CD4-positive, alpha-beta T cell treated with Interleukin-17A for 4 hours (primary cell): ENCODE data around the gene MCAT.
"Not testable (repeated sequence)": the region's sequence is repeated elsewhere in the genome, so short reads cannot be mapped to it uniquely, and the experiment has no call there.

Experiments used
- DNase-seq: peaks from one replicate; pipeline ENCODE4 v3.0.0-alpha.2; 2020; ENCODE audit warnings: mixed read lengths

The MCAT gene

DNA sequence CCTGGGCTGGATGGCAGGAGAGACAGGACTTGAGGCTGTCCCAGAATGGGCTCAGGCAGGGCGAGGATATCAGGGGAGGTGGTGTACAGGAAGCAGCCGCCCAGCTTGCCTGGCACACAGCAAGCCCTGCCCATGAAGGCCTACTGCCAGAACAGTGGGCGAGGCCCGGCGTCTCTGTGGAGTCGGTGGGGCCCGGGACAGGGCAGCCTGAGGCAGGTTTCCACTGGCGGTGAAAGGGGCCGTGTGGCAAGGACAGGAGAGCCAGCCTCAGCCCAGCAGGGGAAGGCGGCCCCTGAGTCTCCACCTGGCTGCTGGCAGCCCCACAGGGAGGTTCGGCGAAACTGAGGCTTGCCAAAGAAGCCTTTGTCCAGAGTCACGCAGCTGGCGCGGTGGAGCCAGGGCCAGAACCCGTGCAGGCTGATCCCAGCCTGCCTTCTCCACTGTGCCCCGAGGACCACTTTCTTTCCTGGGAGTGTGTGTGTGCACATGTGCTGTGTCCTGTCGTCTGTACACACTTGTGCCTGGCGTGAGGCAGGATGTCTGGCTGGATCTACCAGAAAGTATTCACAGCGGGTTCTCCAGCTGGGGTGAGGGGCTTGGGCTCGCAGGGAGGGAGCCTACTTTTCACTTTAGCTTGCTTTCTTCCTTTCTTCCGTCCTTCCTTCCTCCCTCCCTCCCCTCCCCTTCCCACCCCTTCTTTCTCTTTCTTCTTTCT lies 9.3 kb upstream of the MCAT start:
- peak; percentile 77 for DNase-seq

DNA sequence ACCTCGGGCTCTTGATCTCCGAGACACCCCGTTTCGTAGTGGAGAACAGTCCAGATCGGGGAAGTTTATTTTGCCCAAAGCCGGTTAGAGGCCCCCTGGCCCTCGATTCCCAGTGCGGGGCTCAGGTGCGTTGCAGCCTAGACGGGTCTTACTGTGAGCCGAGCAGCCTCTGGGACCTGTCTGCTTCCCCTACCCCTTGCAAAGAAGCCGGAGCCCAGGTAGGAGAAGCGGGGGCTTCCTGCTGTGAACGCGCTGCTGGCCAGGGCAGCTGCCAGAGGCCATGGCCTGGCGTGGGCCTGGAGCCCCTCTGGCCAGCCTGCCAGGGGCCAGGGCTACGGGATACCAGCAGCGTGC lies 8.8 kb upstream of the MCAT start:
- DNase-seq, result no peak

DNA sequence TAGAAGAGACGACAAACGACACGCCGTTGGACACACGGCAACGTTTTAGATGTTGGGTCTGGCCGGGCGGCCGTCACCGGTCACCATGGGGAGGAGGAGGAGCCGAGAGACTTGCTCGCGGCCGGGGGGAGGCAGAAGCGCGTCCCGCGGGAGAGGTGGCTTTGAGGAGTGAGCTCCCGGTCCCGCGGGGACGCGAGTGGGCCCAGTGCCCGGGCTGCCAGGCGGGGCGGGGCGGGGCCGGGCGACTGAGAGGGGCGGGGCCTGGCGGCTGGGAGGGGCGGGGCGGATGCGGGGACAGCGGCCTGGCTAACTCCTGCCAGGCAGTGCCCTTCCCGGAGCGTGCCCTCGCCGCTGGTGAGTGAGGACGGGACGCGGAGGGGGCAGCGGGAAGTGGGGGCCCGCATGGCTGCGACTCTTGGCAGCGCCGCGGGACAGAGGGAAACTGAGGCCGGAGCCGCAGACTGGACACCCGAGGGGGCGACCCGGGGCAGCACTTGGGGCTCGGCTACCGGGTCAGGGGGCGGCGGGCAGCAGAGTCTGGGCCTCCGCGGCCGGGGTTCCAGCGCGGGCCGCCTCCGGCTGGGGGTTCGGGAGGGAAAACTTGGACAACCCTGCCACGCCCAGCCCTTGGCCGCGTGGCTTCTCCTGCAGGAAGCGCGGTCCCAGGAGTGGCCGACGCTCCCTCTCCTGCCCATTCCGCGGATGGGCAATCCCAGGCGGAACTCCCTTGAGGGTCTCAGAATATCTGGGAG lies 8.2 kb upstream of the MCAT start, which contains the start of gene TSPO:
Gene TSPO (plus strand): TSS at position 309 of the 752 bp plus-strand sequence. CDS start 7,680 bp downstream, outside the sequence.
- DNase-seq, result peak; percentile 82

DNA sequence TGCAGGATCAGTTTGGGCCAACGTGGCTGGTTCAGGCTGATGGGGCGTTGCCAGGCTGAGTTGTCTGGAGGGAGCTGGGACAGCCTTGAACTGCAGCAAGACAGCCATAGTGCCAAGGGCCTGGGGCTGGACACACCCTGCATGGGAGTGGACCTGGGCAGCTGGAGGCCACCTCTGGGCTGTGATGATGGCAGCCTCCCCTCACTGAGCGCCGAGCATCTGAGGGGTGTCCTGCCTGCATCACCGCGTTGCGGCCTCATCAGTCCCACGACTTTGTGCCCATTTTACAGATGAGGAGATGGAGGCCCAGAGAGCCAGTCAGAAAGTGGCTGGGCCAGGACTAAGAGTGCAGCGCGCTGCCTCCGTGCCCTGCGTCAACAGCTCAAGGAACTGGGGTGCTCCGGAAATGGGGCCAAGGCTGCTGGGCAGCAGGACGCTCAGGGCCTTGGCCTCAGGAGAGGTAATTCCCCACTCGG lies 7.6 kb upstream of the MCAT start:
- no peak for DNase-seq

DNA sequence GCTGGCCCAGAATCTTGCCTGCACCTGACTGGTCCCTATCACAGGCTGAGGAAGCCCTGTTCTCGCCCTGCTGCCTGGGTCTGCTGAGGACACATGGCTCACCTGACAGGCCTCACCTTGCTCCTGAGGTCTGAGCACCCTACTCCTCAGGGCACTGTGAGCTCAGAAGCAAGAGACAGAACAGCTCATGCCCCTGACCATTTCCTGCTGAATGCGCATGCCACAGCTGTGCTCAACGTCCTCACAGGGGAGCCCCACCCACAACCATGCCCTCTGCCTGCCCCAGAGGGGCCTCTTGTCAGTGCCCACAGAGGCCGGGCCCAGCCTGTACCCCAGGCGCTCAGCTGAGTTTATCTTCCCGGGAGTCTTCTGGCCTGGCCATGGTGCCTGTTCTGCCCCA lies 5.4 kb upstream of the MCAT start:
- no peak for DNase-seq

DNA sequence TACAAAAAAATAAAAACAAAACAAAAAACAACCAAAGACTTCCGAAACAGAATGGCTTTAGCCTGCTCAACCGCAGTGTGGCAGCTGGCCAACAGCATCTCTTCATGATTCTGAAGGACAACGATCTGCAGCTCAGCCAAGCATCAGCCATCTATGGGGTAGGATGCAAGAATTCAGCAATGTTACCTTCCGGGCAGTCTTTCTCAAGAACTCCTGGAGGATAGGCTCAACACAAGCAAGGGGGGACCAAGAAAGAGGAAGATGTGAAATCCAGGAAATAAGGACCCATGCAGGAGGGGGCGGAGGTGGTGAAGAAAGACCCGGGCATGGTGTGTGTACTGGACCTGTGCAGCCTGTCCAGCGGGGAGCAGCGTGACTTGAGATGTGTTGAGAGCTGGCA lies 4.6 kb upstream of the MCAT start:
- DNase-seq, result no peak

DNA sequence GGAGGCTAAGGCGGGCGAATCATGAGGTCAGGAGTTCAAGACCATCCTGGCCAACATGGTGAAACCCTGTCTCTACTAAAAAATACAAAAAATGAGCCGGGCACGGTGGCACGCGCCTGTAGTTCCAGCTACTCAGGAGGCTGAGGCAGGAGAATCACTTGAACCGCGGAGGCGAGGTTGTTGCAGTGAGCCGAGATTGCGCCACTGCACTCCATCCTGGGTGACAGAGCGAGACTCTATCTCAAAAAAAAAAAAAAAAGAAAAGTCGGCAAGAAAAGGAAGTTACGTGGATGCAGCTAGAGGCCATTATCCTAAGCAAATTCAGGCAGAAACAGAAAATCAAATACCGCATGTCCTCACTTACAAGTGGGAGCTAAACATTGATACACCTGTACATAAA lies 3.1 kb upstream of the MCAT start:
- DNase-seq, result not testable (repeated sequence)

DNA sequence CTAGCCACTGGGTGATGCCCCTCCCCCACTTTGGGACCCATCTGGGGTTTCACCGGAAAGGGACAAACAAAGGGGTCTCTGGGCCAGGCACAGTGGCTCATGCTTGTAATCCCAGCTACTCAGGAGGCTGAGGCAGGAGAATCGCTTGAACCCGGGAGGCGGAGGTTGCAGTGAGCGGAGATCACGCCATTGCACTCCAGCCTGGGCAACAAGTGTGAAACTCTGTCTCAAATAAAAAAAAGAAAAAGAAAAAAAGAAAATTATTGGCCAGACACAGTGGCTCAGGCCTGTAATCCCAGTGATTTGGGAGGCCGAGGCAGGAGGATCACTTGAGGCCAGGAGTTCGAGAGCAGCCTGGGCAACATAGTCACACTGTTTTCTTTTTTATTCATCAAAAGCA lies 2.2 kb upstream of the MCAT start:
- not testable (repeated sequence) for DNase-seq

DNA sequence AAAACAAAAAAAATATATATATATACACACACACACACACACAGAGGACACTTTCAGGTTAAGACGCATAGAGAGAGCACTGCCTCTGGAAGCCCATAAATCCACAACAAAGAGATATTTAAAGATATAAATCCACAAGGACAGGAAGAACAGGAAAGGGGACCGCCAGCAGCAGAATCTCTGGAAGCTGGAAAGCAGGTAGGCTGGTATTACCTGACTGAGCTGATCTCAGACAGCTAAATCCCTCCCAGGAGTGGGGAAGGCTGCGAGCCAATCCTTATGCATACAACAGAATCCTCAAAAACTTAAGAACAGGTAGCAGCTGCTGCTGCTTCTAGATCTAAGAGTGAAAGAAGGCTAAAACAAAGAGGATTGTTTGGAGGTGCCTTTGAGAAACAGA lies 1.8 kb upstream of the MCAT start:
- no peak for DNase-seq

DNA sequence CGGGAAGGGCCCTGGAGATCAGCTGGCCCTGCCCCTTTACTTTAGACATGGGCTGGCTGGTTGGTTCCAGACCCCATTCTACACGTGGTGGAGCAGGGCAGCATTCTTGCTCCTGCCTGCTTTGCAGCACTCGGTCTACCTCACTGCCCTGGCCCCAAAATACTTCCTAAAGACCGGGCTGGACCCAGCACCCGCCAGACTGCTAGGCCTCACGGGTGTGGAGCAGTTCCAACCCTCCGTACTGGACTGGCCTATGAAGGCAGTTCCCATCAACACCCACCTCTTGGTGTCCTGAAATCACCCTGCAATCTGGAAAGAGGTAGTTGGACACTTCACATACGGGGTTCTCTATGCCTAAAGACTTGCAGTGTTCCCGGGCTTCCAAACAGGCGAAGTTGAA lies 6.4 kb downstream of the MCAT start:
- no peak for DNase-seq

DNA sequence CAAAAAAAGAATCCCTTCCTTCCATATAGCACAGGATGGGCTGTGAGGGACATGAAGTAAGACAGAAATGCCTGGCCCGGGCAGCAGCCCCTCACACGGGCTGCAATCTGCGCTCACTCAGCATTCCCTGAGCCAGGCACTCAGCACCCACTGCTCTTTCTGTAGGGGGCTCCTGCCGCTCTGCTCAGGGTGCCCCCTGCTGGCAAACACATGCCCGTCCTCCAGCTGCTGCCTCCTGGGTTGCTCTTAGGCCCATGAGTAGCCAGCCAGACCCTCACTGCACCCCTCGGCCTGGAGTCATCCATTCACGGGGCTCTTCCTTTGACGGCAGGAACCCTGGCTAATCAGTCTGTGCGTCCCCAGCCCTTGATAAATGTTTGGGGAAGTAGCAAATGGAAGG lies 6.9 kb downstream of the MCAT start:
- DNase-seq, result peak; percentile 65

DNA sequence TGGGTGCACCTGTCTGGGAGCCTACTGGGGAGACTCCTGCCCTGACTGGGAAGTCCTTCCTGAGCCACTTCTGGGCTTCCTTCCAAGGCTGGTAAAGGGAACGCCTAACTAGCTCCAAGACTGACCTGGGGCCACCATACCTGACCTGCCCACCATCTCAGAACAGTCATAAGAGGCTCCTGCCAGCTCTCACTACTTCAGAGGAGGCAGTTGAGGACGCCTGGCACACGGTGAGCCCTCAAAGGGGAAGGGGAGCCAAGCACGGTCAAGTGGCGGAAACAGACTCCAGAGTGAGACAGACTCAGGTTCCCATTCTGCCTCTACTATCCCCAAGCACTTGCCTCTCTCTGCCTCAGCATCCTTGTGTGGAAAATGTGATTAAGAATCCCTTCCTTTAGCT lies 7.6 kb downstream of the MCAT start:
- DNase-seq, result no peak

DNA sequence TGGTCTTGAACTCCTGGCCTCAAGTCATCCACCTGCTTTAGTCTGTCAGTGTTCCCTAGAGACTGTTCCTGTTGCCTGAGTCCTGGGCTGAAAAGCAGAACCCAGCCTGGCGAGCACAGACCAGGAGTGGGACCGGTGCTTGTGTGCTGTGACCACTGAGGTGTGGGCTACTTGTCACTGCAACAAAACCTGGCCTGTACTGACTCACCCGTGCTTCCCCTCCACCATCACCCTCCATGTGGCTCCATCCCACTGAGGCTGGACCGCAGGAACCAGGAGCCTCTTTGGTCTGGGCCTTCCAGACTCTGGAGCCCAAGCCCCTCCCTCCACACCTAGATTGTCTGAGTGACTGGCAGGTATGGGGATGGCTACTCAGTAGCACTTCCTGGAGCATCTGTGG lies 8.6 kb downstream of the MCAT start:
- DNase-seq, result no peak

DNA sequence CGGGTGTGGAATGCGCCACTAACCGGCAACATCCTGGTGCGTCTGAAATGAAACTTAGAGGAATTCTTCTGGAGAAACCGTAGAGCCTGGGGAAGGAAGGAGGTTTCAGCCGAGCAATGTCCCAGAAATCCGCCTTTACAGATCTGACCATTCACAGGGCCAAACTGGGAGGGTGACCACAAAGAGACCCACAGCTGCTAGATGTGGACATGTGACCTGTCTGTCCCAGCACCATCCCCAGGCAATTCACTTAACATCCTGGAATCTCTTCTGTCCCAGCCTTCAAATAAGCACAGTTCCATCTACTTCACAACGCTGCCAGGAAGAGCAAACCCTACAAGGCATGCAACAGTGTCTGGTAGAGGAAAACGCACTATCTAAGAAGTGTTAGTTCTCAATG lies 9.8 kb downstream of the MCAT start:
- DNase-seq, result no peak

DNA sequence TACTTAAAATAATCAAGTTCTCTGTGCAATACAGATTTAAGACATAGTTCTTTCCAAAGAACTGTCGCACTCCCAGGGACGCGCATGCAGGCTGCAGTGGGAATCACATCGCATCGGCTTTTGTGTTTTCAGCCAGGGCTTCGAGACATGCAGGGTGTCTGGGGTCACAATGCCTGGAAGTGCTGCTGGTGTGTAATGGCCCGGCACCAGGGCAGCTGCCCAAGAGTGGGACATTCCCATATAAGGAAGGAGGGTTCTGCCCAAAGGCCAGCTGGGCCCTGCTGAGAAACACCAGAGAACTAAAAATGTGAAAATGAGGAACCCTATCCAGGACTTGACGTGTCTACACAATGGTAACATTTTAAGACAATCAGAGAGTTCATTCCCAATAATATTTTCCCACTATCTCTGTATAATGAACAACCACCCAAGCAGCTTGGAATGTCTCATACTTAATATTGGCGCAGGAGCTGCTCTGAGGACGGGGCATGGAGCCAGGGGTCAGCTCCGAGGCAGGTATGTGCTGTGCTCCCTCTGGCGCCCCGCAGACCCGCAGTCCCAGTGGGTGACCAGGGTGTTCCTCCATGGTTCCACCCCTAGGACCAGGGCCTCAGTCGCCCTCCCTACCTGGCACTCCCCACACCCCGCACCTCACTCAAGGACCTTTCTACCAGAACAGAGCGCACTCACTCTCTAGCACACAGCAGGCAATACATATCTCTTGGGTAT lies 11.3 kb downstream of the MCAT start:
- no peak for DNase-seq

DNA sequence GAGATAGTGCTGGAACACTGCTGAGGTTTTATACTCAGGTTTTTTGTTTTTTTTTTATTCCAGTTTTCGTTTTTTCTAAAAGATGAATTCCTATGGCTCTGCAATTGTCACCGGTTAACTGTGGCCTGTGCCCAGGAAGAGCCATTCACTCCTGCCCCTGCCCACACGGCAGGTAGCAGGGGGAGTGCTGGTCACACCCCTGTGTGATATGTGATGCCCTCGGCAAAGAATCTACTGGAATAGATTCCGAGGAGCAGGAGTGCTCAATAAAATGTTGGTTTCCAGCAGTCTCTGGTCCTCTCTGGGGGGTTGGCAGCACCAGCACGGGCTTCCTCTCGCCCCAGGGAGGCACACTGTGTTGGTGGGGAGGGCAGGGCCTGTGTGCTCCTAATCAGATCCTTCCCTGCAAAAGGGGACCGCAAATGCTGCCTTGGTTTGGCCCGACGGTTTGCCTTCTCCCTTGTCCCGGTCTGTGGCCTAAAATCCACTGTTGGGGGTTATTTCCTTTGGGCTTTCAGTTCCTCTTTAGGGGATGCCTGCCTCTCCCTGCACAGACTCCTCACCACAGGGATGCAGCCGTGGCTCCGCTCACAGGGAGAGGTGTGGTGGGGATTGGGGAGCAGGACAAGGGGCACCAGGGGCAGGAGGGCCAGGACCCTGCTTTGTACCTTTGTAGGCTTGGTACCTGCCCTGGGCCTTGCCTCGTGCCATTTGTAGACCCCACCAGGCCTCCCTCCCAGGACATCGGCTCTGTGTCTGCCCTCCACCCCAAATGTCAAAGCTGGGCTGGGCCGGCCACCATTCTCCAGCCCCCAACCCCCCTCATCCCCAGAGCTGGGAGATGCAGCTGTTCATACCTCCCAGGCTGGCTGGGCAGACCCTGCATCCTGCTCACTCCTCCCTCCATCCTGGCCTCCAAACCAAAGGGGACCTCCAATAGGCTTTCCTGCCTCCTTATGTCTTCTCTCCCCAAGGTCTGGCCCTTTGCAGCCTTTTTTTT lies 13.5 kb downstream of the MCAT start:
- no peak for DNase-seq

DNA sequence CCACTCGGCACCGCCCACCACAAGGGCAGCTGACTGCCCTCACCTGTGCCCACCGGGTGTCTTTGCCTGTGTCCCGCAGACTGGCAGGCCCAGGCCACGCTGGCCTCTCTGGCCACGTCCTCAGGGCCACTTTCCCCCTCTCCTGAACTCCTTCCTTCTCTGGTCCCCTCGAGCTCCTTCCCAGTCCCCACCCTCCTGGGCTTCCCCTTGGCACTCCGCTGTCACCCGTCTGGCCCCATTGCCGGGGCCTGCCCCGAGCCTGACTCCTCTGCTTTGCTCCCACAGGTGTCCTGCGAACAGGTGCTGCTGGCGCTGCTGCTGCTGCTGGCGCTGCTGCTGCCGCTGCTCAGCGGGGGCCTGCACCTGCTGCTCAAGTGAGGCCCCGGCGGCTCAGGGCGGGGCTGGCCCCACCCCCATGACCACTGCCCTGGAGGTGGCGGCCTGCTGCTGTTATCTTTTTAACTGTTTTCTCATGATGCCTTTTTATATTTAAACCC lies 14.2 kb downstream of the MCAT start:
- DNase-seq, result no peak

DNA sequence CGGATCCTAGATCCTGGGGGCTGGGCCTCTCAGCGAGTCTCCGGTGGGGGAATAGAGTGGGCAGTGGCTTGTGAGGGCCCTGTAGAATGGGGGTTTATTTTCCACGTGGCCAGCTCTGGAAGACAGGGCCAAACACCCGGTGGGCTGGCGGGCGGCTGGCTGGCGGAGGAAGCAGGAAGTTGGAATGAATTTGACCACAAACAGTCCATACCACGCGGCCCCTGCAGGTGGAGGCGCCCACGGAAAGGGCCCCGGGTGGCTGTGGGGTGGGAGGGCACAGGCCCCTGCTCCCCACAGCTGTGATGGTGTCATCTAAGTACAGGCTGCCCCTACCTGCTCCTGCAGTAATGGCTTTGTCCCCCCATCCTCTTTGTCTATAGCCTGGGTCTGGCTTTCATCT lies 15.1 kb downstream of the MCAT start:
- DNase-seq, result no peak

DNA sequence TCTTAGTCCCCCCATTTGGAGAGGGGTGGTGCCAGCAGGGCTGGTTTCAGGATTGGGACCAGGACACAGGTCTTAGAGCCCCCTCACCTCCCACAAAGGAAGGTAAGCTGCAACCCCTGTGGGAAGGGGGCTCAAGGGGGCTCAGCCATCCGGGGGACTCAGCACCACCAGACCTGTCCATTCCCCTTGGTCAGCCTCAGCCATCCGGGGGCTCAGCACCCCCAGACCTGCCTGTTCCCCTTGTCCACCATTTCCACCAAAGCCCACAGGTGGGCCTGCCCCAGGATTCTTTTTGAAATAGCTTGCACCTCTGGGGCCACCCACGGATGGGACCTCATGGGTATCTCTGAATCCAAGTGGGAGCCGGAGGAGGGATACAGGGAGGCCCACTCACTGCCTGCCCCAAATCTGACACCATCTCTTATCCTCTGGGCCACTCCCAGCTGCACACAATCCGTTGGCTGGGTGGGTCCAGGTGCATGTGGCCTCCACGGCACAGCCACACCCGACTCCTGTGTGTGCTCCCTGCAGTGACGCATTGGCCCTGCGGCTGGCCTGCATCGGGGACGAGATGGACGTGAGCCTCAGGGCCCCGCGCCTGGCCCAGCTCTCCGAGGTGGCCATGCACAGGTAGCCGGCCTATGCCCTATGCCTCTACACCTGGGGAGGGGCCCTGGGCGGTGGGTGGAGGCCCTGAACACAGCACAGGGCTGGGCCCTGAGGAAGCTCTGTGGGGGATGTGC lies 15.9 kb downstream of the MCAT start:
- no peak for DNase-seq

DNA sequence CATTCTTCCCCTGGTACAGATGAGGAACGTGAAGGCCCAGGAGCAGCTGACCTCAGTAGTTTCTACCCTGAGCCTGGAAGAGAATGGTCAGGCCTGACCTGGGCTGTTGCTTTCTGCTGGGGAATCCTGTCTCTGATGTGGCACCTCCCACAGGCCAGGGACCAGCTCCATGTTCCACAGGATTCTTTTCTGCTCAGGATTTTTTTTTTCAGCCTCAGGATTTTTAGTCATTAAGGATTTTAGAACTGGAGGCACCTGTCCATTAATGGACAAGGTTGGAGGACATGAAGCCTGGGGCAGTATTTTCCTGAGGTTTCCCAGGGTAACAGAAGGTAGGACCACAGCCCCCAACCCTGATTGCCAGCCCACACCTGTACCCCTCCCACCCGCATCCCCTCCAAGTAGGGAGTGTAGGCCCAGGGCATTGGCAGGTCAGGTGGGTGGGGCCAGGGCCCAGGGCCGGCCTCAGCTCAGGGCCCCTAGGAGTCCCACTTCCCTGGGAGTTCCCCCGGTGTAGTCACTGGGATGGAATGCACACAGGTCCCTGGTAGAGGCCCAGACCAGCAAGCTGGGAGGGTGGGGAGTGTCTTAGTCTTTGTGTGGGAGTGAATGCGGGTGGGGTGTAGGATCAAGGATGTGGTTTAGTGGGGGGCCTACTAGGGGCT lies 16.6 kb downstream of the MCAT start:
- DNase-seq, result no peak

DNA sequence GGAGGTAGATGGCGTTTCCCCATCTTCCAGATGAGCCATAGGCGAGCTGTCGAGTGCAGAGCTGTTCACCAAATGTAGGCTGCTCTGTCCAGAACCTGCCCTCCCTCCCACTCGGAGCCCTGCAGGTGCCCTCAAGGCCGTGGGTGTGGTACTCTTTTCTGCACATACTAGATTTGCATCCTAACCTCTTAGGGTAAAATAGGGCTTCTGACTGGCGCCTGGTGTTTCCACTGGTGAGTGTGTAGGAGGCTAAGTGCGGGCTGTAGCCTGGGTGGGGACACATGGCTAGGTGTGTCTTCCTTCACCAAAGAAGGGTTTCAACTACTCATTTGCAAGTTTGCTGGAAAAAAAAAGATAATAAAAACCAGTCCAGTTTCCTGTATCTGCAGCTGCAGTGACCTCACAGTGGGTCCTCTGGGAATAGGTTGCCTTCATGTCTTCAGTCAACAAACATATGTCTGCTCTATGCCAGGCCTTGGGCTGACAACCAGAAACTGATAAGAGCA lies 24.2 kb downstream of the MCAT start:
- no peak for DNase-seq
